HepG2 (cell line): ENCODE results near the gene RUFY2. TPM values are rescaled to one million over a fixed set of nuclear protein-coding genes. Genes with fewer than 3 reads are reported as not detected.

Experiments used
- ATRX ChIP-seq: sonication (generic); formaldehyde crosslinking; IDR thresholded peaks from 2 replicates; pipeline ENCODE4 v1.4.0; 2020; ENCODE audit warnings: missing genetic modification reagents, borderline replicate concordance
- BRD4 ChIP-seq: sonication (generic); formaldehyde crosslinking; IDR thresholded peaks from 2 replicates; pipeline ENCODE4 v1.4.0; 2020; ENCODE audit warnings: missing genetic modification reagents
- HOXD1 ChIP-seq: sonication (generic); formaldehyde crosslinking; IDR thresholded peaks from 2 replicates; pipeline ENCODE4 v1.5.0; 2020; ENCODE audit warnings: missing genetic modification reagents
- NFE2L2 ChIP-seq: fragments of 150-350 bp; IDR thresholded peaks from 2 replicates; pipeline ENCODE4 v1.6.1; 2014; ENCODE audit warnings: low read length
- NFYC ChIP-seq: IDR thresholded peaks from 2 replicates; pipeline ENCODE4 v1.6.1; 2016; ENCODE audit warnings: missing genetic modification reagents, missing compliant biosample characterization
- NRL ChIP-seq: sonication (generic); formaldehyde crosslinking; IDR thresholded peaks from 2 replicates; pipeline ENCODE4 v1.5.0; 2020; ENCODE audit warnings: missing genetic modification reagents, mild to moderate bottlenecking, moderate library complexity, borderline replicate concordance
- PAX8 ChIP-seq: sonication (generic); formaldehyde crosslinking; IDR thresholded peaks from 2 replicates; pipeline ENCODE4 v1.8.0; 2022; ENCODE audit warnings: mild to moderate bottlenecking, missing genetic modification reagents, borderline replicate concordance
- SIN3A ChIP-seq: IDR thresholded peaks from 2 replicates; pipeline ENCODE4 v1.6.1; 2011; ENCODE audit warnings: low read depth, mild to moderate bottlenecking, control low read depth, low read length, borderline replicate concordance
- TBX2 ChIP-seq: sonication (generic); formaldehyde crosslinking; IDR thresholded peaks from 2 replicates; pipeline ENCODE4 v1.5.0; 2020; ENCODE audit warnings: missing genetic modification reagents, mild to moderate bottlenecking, borderline replicate concordance
- ZBTB7A ChIP-seq: sonication (generic); formaldehyde crosslinking; IDR thresholded peaks from 2 replicates; pipeline ENCODE4 v1.8.0; 2022; ENCODE audit warnings: mild to moderate bottlenecking, missing genetic modification reagents
- ZNF251 ChIP-seq: sonication (generic); formaldehyde crosslinking; IDR thresholded peaks from 2 replicates; pipeline ENCODE4 v1.9.0; 2021; ENCODE audit warnings: mild to moderate bottlenecking, missing genetic modification reagents
- ZNF672 ChIP-seq: sonication (generic); formaldehyde crosslinking; IDR thresholded peaks from 2 replicates; pipeline ENCODE4 v1.8.1; 2022; ENCODE audit warnings: missing genetic modification reagents
- ZNF761 ChIP-seq: sonication (generic); formaldehyde crosslinking; conservative IDR thresholded peaks from 2 replicates; pipeline ENCODE4 v1.4.0; 2020; ENCODE audit warnings: mild to moderate bottlenecking, missing genetic modification reagents
- ZNF816 ChIP-seq: sonication (generic); formaldehyde crosslinking; IDR thresholded peaks from 2 replicates; pipeline ENCODE4 v1.8.0; 2022; ENCODE audit warnings: missing genetic modification reagents, mild to moderate bottlenecking, borderline replicate concordance
- polyA plus RNA-seq, 8 experiments: library from polyadenylated mRNA; depleted of rRNA in 3 of 8; stranded (reverse) in 7 of 8; unstranded in 1 of 8; fragments of >200 nt; fragmentation: Illumina TruSeq in 4 of 8; extraction: Trizol in 4 of 8; gene quantifications; 2 replicates each; pipeline versions ENCODE4 v1.2.1 to v1.2.3, GENCODE V29; 2011 to 2016; ENCODE audit warnings: low read depth in 4 of 8, missing spikeins in 1 of 8, mixed read lengths in 1 of 8; ENCODE audit not compliant: insufficient read depth in 1 of 8
- total RNA-seq, 5 experiments: library from RNA; depleted of rRNA; stranded (reverse); fragments of >200 nt; fragmentation: Illumina TruSeq; extraction: Trizol; gene quantifications; 2 replicates each; pipeline ENCODE4 v1.2.3, GENCODE V29; 2016; ENCODE audit warnings: low read depth in 1 of 5
- TF ChIP-seq, protein P1 (sequence below): IDR thresholded peaks from 2 replicates; pipeline ENCODE4 v1.6.1; 2016; ENCODE audit warnings: missing biosample characterization, missing genetic modification reagents, low read depth
- TF ChIP-seq, protein P2 (sequence below): sonication (generic); formaldehyde crosslinking; IDR thresholded peaks from 2 replicates; pipeline ENCODE4 v1.8.0; 2022; ENCODE audit warnings: mild to moderate bottlenecking, missing genetic modification reagents, borderline replicate concordance
- TF ChIP-seq, protein P3 (sequence below): IDR thresholded peaks from 2 replicates; pipeline ENCODE4 v1.6.1; 2016; ENCODE audit warnings: mild to moderate bottlenecking, missing biosample characterization, missing genetic modification reagents
- TF ChIP-seq, protein P4 (sequence below): sonication (generic); formaldehyde crosslinking; IDR thresholded peaks from 2 replicates; pipeline ENCODE4 v1.4.0; 2020; ENCODE audit warnings: missing genetic modification reagents, borderline replicate concordance
- TF ChIP-seq, protein P5 (sequence below): sonication (generic); formaldehyde crosslinking; IDR thresholded peaks from 2 replicates; pipeline ENCODE4 v1.4.0; 2020; ENCODE audit warnings: missing genetic modification reagents

Gene RUFY2
- total and polyA plus RNA-seq, 2 of the 13 experiments (the other 11 are each of a cell fraction or from before 2014, with no cell fraction given): 10.1 to 16.1 TPM

DNA sequence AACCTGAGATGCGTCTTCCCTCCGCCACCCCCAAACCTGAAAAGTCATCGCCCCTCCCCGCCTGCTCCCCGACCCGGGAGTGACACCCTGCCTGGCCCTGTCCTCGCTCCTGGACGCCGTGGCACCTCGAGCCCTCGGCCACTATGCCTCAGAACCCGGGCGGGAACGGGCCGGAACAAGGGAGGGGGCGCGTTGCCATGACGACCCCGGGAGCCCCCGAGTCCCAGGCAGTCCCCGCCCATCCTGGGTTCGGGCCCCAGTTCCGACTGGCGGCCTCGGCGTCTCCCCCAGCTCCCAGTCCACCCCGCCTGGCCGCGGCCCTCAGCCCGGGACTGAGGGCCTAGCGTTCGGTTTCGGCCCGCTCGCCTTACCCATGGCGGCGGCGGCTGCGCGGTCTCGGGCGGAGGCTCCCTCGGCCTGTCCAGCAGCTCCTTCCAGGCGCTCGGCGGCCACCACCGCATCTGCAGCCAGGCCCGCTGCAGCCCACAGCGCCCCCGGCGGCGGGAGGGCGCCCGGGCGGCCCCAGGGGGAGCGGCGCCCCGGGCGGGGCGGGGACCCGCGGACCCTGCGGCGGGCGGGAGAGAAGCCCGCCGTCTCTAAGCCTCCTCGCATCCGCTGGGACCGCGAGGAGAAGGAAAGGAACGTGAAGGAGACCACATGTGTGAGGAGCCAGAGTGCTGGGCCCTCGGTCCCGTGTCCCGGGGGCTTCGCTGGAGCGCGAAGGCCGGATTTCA is at the start of gene RUFY2 (continued):
- TF ChIP-seq, protein P1, sequence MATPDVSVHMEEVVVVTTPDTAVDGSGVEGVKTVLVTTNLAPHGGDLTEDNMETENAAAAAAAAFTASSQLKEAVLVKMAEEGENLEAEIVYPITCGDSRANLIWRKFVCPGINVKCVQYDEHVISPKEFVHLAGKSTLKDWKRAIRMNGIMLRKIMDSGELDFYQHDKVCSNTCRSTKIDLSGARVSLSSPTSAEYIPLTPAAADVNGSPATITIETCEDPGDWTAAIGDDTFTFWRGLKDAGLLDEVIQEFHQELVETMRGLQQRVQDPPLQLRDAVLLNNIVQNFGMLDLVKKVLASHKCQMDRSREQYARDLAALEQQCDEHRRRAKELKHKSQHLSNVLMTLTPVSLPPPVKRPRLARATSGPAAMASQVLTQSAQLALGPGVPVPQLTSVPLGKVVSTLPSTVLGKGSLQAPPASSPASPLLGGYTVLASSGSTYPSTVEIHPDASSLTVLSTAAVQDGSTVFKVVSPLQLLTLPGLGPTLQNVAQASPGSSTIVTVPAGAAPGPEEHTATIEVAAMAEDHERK (CRISPR knock-in tag): no peak
- TF ChIP-seq SIN3A (no peak), ZBTB7A (CRISPR knock-in tag) (peak; percentile 21; the same call in 1 of the 2 replicates), ZNF251 (CRISPR knock-in tag) (no peak), ZNF816 (CRISPR knock-in tag) (peak; percentile 78), ATRX (no peak), NFE2L2 (no peak), ZNF761 (CRISPR knock-in tag) (no peak), BRD4 (CRISPR knock-in tag) (0 out of 2 replicates have a peak, but pooled peaks have one; percentile 26), ZNF672 (CRISPR knock-in tag) (no peak), TBX2 (CRISPR knock-in tag) (peak; percentile 63; the same call in 1 of the 2 replicates), NFYC (no peak), PAX8 (no peak; the same call in 1 of the 2 replicates), NRL (CRISPR knock-in tag) (peak; percentile 77; the same call in 1 of the 2 replicates), HOXD1 (CRISPR knock-in tag) (no peak)
- TF ChIP-seq, protein P2, sequence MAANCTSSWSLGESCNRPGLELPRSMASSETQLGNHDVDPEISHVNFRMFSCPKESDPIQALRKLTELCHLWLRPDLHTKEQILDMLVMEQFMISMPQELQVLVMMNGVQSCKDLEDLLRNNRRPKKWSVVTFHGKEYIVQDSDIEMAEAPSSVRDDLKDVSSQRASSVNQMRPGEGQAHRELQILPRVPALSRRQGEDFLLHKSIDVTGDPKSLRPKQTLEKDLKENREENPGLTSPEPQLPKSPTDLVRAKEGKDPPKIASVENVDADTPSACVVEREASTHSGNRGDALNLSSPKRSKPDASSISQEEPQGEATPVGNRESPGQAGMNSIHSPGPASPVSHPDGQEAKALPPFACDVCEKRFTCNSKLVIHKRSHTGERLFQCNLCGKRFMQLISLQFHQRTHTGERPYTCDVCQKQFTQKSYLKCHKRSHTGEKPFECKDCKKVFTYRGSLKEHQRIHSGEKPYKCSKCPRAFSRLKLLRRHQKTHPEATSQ: no peak; the same call in 1 of the 2 replicates
- TF ChIP-seq, protein P3, sequence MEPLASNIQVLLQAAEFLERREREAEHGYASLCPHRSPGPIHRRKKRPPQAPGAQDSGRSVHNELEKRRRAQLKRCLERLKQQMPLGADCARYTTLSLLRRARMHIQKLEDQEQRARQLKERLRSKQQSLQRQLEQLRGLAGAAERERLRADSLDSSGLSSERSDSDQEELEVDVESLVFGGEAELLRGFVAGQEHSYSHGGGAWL (CRISPR knock-in tag): peak; percentile 74; the same call in 1 of the 2 replicates
- TF ChIP-seq, protein P4, sequence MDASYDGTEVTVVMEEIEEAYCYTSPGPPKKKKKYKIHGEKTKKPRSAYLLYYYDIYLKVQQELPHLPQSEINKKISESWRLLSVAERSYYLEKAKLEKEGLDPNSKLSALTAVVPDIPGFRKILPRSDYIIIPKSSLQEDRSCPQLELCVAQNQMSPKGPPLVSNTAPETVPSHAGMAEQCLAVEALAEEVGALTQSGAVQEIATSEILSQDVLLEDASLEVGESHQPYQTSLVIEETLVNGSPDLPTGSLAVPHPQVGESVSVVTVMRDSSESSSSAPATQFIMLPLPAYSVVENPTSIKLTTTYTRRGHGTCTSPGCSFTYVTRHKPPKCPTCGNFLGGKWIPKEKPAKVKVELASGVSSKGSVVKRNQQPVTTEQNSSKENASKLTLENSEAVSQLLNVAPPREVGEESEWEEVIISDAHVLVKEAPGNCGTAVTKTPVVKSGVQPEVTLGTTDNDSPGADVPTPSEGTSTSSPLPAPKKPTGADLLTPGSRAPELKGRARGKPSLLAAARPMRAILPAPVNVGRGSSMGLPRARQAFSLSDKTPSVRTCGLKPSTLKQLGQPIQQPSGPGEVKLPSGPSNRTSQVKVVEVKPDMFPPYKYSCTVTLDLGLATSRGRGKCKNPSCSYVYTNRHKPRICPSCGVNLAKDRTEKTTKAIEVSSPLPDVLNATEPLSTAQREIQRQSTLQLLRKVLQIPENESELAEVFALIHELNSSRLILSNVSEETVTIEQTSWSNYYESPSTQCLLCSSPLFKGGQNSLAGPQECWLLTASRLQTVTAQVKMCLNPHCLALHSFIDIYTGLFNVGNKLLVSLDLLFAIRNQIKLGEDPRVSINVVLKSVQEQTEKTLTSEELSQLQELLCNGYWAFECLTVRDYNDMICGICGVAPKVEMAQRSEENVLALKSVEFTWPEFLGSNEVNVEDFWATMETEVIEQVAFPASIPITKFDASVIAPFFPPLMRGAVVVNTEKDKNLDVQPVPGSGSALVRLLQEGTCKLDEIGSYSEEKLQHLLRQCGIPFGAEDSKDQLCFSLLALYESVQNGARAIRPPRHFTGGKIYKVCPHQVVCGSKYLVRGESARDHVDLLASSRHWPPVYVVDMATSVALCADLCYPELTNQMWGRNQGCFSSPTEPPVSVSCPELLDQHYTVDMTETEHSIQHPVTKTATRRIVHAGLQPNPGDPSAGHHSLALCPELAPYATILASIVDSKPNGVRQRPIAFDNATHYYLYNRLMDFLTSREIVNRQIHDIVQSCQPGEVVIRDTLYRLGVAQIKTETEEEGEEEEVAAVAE (CRISPR knock-in tag): no peak
- TF ChIP-seq, protein P5, sequence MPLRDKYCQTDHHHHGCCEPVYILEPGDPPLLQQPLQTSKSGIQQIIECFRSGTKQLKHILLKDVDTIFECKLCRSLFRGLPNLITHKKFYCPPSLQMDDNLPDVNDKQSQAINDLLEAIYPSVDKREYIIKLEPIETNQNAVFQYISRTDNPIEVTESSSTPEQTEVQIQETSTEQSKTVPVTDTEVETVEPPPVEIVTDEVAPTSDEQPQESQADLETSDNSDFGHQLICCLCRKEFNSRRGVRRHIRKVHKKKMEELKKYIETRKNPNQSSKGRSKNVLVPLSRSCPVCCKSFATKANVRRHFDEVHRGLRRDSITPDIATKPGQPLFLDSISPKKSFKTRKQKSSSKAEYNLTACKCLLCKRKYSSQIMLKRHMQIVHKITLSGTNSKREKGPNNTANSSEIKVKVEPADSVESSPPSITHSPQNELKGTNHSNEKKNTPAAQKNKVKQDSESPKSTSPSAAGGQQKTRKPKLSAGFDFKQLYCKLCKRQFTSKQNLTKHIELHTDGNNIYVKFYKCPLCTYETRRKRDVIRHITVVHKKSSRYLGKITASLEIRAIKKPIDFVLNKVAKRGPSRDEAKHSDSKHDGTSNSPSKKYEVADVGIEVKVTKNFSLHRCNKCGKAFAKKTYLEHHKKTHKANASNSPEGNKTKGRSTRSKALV (CRISPR knock-in tag): no peak
